ENCODE measurements around the gene LDLRAD2. TPM values are rescaled to one million over a fixed set of nuclear protein-coding genes. Genes with fewer than 3 reads are reported as not detected.

The LDLRAD2 gene
- total and polyA plus RNA-seq, 5 donors from 2014 or later: 0.27 TPM; not detected in 4

DNA sequence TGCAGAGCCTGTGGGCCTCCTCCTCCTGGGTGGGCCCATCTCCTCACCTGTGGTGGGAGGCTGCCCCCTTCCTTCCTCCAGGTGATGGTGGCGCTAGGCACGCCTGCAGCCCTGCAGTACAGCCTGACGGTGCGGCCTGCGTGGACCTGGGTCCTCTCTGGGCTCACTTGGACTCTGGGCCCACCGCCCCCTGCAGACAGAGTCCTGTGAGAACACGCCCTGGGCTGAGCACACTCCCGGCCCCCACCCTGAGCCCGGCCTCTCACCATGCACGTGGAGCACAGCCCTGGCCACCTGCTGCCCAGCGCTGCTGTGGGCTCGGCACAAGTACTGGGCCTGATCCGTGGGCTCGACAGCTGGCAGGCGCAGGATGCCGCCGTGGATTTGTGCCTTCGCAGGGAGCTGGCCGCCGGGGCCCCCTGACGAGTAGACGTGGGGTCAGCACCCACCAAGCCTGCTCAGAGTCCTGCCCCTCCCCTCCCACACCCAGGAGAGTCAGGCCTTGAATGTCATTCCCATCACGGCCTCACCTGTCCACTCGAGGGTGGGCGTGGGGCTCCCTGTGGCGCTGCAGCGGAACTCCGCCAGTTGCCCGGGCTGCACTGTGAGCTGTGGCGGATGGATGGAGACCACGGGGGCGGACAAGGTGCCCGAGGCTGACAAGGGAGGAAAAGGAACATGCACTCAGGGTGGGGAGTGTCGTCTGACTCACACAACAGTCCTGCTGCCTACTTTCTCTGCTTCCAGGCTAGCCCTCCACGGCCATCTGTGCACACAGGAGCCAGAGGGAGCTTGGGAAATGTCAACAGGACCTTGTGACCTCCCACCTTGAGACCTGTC lies 43.4 kb downstream of the LDLRAD2 start:
- Mint-ChIP-seq H3K4me1 (peaks cover 0 to 4% (median 0%) of the 10 kb centered on the region in 4 donors), H3K27ac (no peak overlapping the region), H3K36me3 (no peaks in the 10 kb centered on the region), H3K9me3 (no peaks in the 10 kb centered on the region), H3K4me3 (no peak overlapping the region), H3K27me3 (no peaks in the 10 kb centered on the region)
- H3K27ac ChIP-seq (ENCODE audit: insufficient read depth, low read length, poor library complexity, severe bottlenecking): no peak overlapping the region
- H3K36me3 ChIP-seq (ENCODE audit: control insufficient read depth, insufficient read depth, low read length): no peaks in the 10 kb centered on the region
- H3K4me1 ChIP-seq (ENCODE audit: control insufficient read depth, insufficient read depth, low read length, poor library complexity, severe bottlenecking): no peaks in the 10 kb centered on the region
- H3K9me3 ChIP-seq (ENCODE audit: control insufficient read depth in 2 of 2, low read length in 2 of 2): no peaks in the 10 kb centered on the region
- DNase-seq: no peak
- H3K27me3 ChIP-seq (ENCODE audit: control insufficient read depth, insufficient read depth, low read length): no peaks in the 10 kb centered on the region
- ATAC-seq (ENCODE audit: low read depth in 2 of 2): no peak
- no peak overlapping the region for H3K4me3 ChIP-seq (ENCODE audit: low read depth, low read length)

DNA sequence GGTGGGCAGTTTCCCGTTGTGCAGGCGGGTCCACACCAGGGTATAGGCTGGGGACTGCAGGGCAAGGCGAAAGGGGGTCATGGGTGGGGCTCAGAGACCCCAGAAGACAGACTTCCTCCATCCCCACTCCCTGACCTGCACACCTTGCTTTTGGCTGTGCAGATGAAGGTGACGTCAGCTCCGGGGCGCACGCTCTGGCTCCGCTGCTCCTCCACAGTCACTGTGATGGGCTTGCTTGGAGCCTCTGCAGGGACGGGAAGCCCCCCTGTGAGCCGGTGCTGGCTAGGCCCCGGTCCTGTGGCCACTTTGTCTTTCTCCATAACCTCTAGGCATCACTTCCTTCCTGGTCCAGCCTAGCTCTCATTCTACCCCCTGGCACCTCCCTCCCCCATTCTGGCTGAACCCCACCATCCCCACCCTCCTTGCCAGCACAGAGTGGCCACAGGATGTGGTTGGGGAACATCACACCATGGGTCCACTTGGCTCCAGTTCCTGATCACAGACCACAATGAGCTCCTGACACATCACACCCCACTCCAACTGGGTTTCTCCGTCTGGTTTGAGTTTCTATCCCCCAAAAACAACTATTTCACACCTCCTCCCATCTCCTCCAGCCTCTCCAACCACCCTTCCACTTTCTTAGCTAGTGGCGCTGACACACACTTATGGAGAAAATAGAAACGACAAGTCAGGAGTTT lies 45.2 kb downstream of the LDLRAD2 start:
- no peaks in the 10 kb centered on the region for H3K27me3 ChIP-seq (ENCODE audit: control insufficient read depth, insufficient read depth, low read length)
- H3K4me1 Mint-ChIP-seq: peaks cover 0 to 1% (median 0%) of the 10 kb centered on the region in 4 donors
- DNase-seq (no peak), ATAC-seq (ENCODE audit: low read depth in 2 of 2) (no peak)
- H3K36me3 Mint-ChIP-seq: no peaks in the 10 kb centered on the region
- H3K27me3 Mint-ChIP-seq: no peaks in the 10 kb centered on the region
- no peak overlapping the region for H3K4me3 ChIP-seq (ENCODE audit: low read depth, low read length)
- no peaks in the 10 kb centered on the region for H3K36me3 ChIP-seq (ENCODE audit: control insufficient read depth, insufficient read depth, low read length)
- H3K9me3 Mint-ChIP-seq: no peaks in the 10 kb centered on the region
- no peak overlapping the region for H3K4me3 Mint-ChIP-seq
- H3K4me1 ChIP-seq (ENCODE audit: control insufficient read depth, insufficient read depth, low read length, poor library complexity, severe bottlenecking): no peaks in the 10 kb centered on the region
- H3K27ac ChIP-seq (ENCODE audit: insufficient read depth, low read length, poor library complexity, severe bottlenecking): no peak overlapping the region
- no peaks in the 10 kb centered on the region for H3K9me3 ChIP-seq (ENCODE audit: control insufficient read depth in 2 of 2, low read length in 2 of 2)
- no peak overlapping the region for H3K27ac Mint-ChIP-seq

DNA sequence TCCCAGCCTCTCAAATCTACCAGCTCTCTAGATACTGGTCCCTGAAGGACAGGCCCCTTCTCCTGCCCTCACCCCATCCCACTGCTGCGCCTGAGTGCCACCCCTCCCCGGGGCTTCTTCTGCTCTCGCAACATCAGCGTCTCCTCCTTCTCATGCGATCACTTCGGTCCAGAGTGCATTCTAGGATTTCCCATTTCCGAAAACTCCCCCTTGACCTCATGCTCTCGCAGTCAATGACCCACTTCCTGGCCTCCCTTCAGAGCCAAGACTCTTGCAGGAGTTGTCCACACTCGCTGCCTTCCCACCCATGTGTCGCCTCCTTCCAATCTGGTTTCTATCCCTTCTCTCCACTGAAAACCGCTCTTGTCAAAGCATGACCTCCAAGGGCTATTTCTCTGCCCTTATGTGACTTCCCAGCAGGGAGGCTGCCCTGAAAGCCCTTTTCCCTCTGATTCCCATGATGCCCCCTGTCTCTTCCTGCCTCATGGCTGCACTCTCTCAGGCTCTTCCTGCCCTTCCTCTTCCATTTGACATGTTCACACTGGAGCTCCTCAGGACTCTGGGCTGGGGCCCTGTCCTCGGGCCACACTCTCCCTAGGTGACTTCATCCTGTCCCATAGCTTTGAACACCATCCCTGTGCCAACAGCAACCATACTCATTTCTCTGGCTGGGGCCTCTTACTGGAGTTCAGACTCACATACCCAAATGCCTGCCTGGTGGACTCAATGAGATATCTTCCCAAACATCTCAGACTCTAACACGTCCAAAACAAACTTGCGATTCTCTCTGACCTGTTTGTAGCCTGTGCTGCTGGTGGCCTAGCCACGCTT lies 46.0 kb downstream of the LDLRAD2 start:
- no peak for DNase-seq
- no peaks in the 10 kb centered on the region for H3K9me3 Mint-ChIP-seq

DNA sequence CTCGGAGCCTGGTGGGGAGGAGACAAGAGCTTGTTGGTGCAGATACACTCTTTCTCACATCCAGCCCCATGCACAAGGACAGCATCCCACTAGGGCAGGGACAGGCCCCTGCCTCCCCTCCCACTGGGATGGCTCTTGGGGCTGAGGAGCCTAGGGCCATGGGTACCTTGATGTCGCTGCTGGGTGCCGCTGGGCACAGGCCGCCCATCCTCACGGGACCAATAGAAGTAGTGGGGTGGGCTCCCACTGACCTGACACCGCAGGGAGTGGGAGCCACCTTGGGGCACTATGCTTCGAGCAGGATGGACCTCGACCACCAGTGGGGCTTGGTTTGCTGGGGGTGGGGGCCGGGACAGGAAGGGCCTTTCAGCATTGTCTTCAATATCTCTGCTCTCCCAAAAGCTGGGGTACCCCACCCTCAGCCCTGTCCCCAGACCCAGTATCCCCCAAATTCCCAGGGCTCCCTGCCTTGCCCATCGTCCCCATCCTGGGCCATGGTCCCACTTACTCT lies 47.7 kb downstream of the LDLRAD2 start:
- no peaks in the 10 kb centered on the region for H3K27me3 ChIP-seq (ENCODE audit: control insufficient read depth, insufficient read depth, low read length)
- H3K36me3 ChIP-seq (ENCODE audit: control insufficient read depth, insufficient read depth, low read length): no peaks in the 10 kb centered on the region
- H3K36me3 Mint-ChIP-seq: no peaks in the 10 kb centered on the region
- H3K9me3 ChIP-seq (ENCODE audit: control insufficient read depth in 2 of 2, low read length in 2 of 2): no peaks in the 10 kb centered on the region
- H3K27ac Mint-ChIP-seq: no peak overlapping the region
- H3K27ac ChIP-seq (ENCODE audit: insufficient read depth, low read length, poor library complexity, severe bottlenecking): no peak overlapping the region
- ATAC-seq (ENCODE audit: low read depth in 2 of 2) (no peak), DNase-seq (no peak)
- H3K27me3 Mint-ChIP-seq: no peaks in the 10 kb centered on the region
- H3K4me1 ChIP-seq (ENCODE audit: control insufficient read depth, insufficient read depth, low read length, poor library complexity, severe bottlenecking): no peaks in the 10 kb centered on the region
- H3K4me3 ChIP-seq (ENCODE audit: low read depth, low read length): no peak overlapping the region
- H3K4me1 Mint-ChIP-seq: no peaks in the 10 kb centered on the region
- no peaks in the 10 kb centered on the region for H3K9me3 Mint-ChIP-seq
- H3K4me3 Mint-ChIP-seq: no peak overlapping the region

More for the DNA sequence above, 46.0 kb downstream of the LDLRAD2 start:
- Histone ChIP-seq H3K4me1 (ENCODE audit: control insufficient read depth, insufficient read depth, low read length, poor library complexity, severe bottlenecking) (no peaks in the 10 kb centered on the region), H3K27me3 (ENCODE audit: control insufficient read depth, insufficient read depth, low read length) (no peaks in the 10 kb centered on the region), H3K27ac (ENCODE audit: insufficient read depth, low read length, poor library complexity, severe bottlenecking) (no peak overlapping the region), H3K4me3 (ENCODE audit: low read depth, low read length) (no peak overlapping the region), H3K36me3 (ENCODE audit: control insufficient read depth, insufficient read depth, low read length) (no peaks in the 10 kb centered on the region), H3K9me3 (ENCODE audit: control insufficient read depth in 2 of 2, low read length in 2 of 2) (no peaks in the 10 kb centered on the region)
- no peaks in the 10 kb centered on the region for H3K4me1 Mint-ChIP-seq
- no peaks in the 10 kb centered on the region for H3K36me3 Mint-ChIP-seq
- ATAC-seq (ENCODE audit: low read depth in 2 of 2): no peak
- H3K27me3 Mint-ChIP-seq: no peaks in the 10 kb centered on the region
- H3K27ac Mint-ChIP-seq: peak overlapping the region in 1 of 3 donors; percentile 84
- H3K4me3 Mint-ChIP-seq: peak overlapping the region in 1 of 4 donors; percentile 27

DNA sequence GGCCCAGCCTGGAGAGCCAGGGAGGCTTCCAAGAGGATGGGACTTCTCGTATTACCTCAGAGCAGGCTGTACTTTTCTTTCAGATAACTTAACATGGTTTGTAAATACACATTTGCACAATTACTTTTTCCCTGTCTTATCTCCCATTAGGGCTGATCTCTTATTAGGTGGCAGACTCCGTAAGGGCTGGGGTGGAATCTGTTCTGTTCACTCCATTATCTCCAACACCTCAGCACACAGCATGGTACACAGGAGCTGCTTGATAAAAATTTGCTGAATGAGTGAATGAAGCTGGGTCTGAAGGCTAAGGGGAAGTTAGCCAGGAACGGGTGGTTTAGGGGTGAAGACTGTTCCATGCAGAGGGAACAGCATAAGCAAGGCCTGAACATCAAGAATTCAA lies 48.9 kb downstream of the LDLRAD2 start:
- Mint-ChIP-seq H3K27me3 (no peaks in the 10 kb centered on the region), H3K4me3 (no peak overlapping the region), H3K9me3 (no peaks in the 10 kb centered on the region), H3K36me3 (no peaks in the 10 kb centered on the region), H3K27ac (no peak overlapping the region), H3K4me1 (no peaks in the 10 kb centered on the region)
- Histone ChIP-seq H3K36me3 (ENCODE audit: control insufficient read depth, insufficient read depth, low read length) (no peaks in the 10 kb centered on the region), H3K4me3 (ENCODE audit: low read depth, low read length) (no peak overlapping the region), H3K4me1 (ENCODE audit: control insufficient read depth, insufficient read depth, low read length, poor library complexity, severe bottlenecking) (no peaks in the 10 kb centered on the region), H3K9me3 (ENCODE audit: control insufficient read depth in 2 of 2, low read length in 2 of 2) (no peaks in the 10 kb centered on the region), H3K27ac (ENCODE audit: insufficient read depth, low read length, poor library complexity, severe bottlenecking) (no peak overlapping the region), H3K27me3 (ENCODE audit: control insufficient read depth, insufficient read depth, low read length) (no peaks in the 10 kb centered on the region)
- ATAC-seq (ENCODE audit: low read depth in 2 of 2) (no peak), DNase-seq (no peak)

DNA sequence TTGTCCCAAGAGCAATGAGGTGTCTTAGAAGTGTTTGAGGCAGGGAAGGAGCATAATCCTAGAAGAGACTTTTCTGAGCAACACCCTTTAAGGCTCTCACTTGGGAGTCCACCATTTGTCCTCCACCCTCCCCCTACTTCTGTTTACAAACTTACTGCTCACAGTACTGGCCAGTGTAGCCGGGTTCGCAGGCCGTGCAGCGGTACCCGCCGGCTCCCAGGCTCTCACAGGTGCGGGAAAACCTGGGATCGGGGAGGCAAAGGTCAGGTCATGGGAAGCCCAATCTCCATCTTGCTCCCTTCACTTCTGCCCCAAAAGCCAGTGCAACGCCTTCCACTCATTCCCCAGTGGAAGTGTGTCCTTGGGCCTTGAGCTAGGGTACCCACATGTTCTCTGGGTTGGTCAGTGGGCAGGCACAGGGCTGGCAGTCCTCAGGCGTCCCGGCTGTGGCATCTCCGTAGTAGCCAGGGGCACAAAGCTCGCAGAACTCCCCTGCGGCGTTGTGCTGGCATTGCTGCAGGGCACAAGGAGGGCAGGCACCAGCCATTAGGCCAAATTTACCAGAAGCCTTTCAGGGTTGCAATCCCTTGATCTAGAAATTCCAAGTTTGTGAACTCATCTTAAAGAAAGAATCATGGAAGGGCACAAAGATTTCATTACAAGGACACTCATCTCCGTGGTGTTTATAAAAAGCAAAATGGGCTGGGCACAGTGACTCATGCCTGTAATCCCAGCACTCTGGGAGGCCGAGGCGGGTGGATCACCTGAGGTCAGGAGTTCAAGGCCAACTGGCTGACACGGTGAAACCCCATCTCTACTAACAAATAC lies 49.8 kb downstream of the LDLRAD2 start:
- Mint-ChIP-seq H3K27ac (no peak overlapping the region), H3K36me3 (no peaks in the 10 kb centered on the region), H3K9me3 (no peaks in the 10 kb centered on the region), H3K4me3 (no peak overlapping the region), H3K27me3 (no peaks in the 10 kb centered on the region), H3K4me1 (no peaks in the 10 kb centered on the region)
- no peak overlapping the region for H3K4me3 ChIP-seq (ENCODE audit: low read depth, low read length)
- ATAC-seq (ENCODE audit: low read depth in 2 of 2) (no peak), DNase-seq (no peak)
- no peaks in the 10 kb centered on the region for H3K36me3 ChIP-seq (ENCODE audit: control insufficient read depth, insufficient read depth, low read length)
- no peaks in the 10 kb centered on the region for H3K9me3 ChIP-seq (ENCODE audit: control insufficient read depth in 2 of 2, low read length in 2 of 2)
- H3K27me3 ChIP-seq (ENCODE audit: control insufficient read depth, insufficient read depth, low read length): no peaks in the 10 kb centered on the region
- no peaks in the 10 kb centered on the region for H3K4me1 ChIP-seq (ENCODE audit: control insufficient read depth, insufficient read depth, low read length, poor library complexity, severe bottlenecking)
- no peak overlapping the region for H3K27ac ChIP-seq (ENCODE audit: insufficient read depth, low read length, poor library complexity, severe bottlenecking)

DNA sequence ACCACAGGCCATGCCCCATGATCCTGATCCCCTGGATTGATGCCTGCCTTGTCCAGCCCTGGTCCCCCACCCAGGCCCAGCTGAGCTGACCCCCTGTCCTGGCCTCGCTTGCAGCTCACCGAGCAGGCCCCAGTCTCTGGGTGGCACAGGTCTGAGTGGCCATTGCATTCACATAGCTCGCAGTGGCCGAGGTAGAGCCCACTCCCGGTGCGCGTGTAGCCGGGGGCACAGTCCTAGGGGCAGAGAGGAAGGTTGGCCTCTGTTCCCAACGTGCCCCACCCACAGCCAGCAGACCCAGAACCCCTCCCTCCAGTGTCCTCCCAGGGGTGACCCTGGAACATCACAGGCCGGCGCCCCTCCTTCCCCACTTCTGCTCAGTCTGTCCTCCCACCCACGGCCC lies 51.9 kb downstream of the LDLRAD2 start:
- H3K36me3 ChIP-seq (ENCODE audit: control insufficient read depth, insufficient read depth, low read length): no peaks in the 10 kb centered on the region
- Mint-ChIP-seq H3K4me3 (no peak overlapping the region), H3K4me1 (no peaks in the 10 kb centered on the region), H3K27ac (no peak overlapping the region), H3K27me3 (no peaks in the 10 kb centered on the region), H3K9me3 (no peaks in the 10 kb centered on the region), H3K36me3 (no peaks in the 10 kb centered on the region)
- H3K27ac ChIP-seq (ENCODE audit: insufficient read depth, low read length, poor library complexity, severe bottlenecking): no peak overlapping the region
- ATAC-seq (ENCODE audit: low read depth in 2 of 2) (no peak), DNase-seq (no peak)
- H3K27me3 ChIP-seq (ENCODE audit: control insufficient read depth, insufficient read depth, low read length): no peaks in the 10 kb centered on the region
- no peaks in the 10 kb centered on the region for H3K4me1 ChIP-seq (ENCODE audit: control insufficient read depth, insufficient read depth, low read length, poor library complexity, severe bottlenecking)
- no peak overlapping the region for H3K4me3 ChIP-seq (ENCODE audit: low read depth, low read length)
- H3K9me3 ChIP-seq (ENCODE audit: control insufficient read depth in 2 of 2, low read length in 2 of 2): no peaks in the 10 kb centered on the region

All from CD4-positive, CD25-positive, alpha-beta regulatory T cell (primary cell).